HFFc6 (cell line): Measurements from ENCODE around the gene HS6ST2. TPM values are rescaled to one million over a fixed set of nuclear protein-coding genes. Genes with fewer than 3 reads are reported as not detected.
"Not testable (repeated sequence)": the region's sequence is repeated elsewhere in the genome, so short reads cannot be mapped to it uniquely, and the experiment has no call there.

ENCODE experiments used
- DNase-seq: peaks from one replicate; pipeline ENCODE4 v3.0.0-alpha.2; 2018
- H3K27ac Mint-ChIP-seq: 2 replicates; pipeline ENCODE4 v1.8.0; 2020; ENCODE audit warnings: mild to moderate bottlenecking, mixed read lengths
- H3K27me3 Mint-ChIP-seq: 2 replicates; pipeline ENCODE4 v1.8.0; 2021; ENCODE audit warnings: mild to moderate bottlenecking, moderate library complexity, mixed read lengths; ENCODE audit not compliant: insufficient read depth
- H3K36me3 Mint-ChIP-seq: 2 replicates; pipeline ENCODE4 v1.8.0; 2021; ENCODE audit warnings: low read depth, mixed read lengths
- H3K4me1 Mint-ChIP-seq: 2 replicates; pipeline ENCODE4 v1.8.0; 2020; ENCODE audit warnings: low read depth, mixed read lengths
- H3K4me3 Mint-ChIP-seq: 2 replicates; pipeline ENCODE4 v1.8.0; 2020; ENCODE audit warnings: mild to moderate bottlenecking, moderate library complexity, mixed read lengths
- H3K9me3 Mint-ChIP-seq: 2 replicates; pipeline ENCODE4 v1.8.0; 2020; ENCODE audit warnings: mild to moderate bottlenecking, mixed read lengths
- CTCF ChIP-seq: fragments of 200-600 bp; sonication (generic); IDR thresholded peaks from 2 replicates; pipeline ENCODE4 v1.5.0; 2021; ENCODE audit warnings: antibody characterized with exemption, mild to moderate bottlenecking
- total RNA-seq, 6 experiments: library from RNA; stranded (reverse); fragmentation: NEBNext Ultra II Directional; extraction: Animal tissue kit (Norgen Biotek cat#: 25700); gene quantifications; 2 replicates in 1 of 6; 3 replicates in 5 of 6; pipeline ENCODE4 v1.2.3, GENCODE V29; 2021

Gene HS6ST2
- total RNA-seq, 6 experiments from 2014 or later: not detected

GRCh38 chrX:132900633-132901293 lies 57.7 kb downstream of the HS6ST2 start:
- no peaks in the 10 kb centered on the region for H3K9me3 Mint-ChIP-seq
- H3K4me1 Mint-ChIP-seq: no peaks in the 10 kb centered on the region
- no peak for DNase-seq
- H3K36me3 Mint-ChIP-seq: no peaks in the 10 kb centered on the region
- H3K27ac Mint-ChIP-seq: no peak overlapping the region
- no peak for TF ChIP-seq CTCF
- no peak overlapping the region for H3K4me3 Mint-ChIP-seq
- H3K27me3 Mint-ChIP-seq: no peaks in the 10 kb centered on the region

DNA sequence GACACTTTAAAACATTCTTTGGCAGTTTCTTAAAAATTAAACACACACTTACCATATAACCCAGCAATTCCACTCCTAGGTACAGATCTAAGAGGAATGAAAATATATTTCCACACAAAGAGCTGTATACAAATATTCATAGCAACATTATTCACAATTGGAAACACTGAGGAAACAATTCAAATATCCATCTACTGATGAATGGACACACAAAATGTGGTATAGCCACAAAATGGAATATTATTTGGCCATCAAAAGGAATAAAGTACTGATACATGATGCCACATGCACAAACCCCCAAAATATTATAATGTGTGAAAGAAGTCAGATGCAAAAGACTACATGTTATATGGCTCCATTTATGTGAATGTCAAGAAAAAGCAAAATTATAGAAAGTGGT lies 70.9 kb downstream of the HS6ST2 start:
- no peak overlapping the region for H3K4me3 Mint-ChIP-seq
- no peaks in the 10 kb centered on the region for H3K4me1 Mint-ChIP-seq
- H3K27ac Mint-ChIP-seq: no peak overlapping the region
- H3K27me3 Mint-ChIP-seq: no peaks in the 10 kb centered on the region; the same call in 1 of the 2 replicates
- DNase-seq: no peak
- no peak for TF ChIP-seq CTCF
- H3K9me3 Mint-ChIP-seq: peaks cover 37% of the 10 kb centered on the region
- H3K36me3 Mint-ChIP-seq: no peaks in the 10 kb centered on the region

DNA sequence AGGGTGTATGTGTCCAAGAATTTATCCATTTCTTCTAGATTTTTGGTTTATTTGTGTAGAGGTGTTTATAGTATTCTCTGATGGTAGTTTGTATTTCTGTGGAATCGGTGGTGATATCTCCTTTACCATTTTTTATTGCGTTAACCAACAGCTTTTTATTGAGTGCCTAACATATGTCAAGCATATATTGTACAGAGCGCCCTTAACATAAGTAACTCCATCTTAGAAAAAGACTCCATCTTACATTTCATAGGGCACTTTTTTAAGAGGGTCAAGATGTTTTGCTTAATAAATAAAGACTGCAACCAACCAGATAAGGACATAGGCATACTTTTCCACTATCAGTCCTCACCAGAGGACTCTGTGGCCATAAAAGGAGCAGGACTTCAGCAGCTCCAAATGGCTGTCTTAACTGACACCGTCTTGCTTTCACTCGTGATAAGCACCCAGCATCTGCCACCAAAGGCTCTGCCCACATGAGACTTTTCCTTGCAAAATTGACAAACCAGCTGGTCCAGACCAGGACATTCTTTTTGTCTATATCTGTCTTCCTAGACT lies 75.0 kb downstream of the HS6ST2 start:
- H3K27ac Mint-ChIP-seq: no peak overlapping the region
- no peaks in the 10 kb centered on the region for H3K4me1 Mint-ChIP-seq

GRCh38 chrX:132880753-132881152 lies 77.7 kb downstream of the HS6ST2 start:
- H3K27ac Mint-ChIP-seq, H3K36me3 Mint-ChIP-seq, H3K4me3 Mint-ChIP-seq, DNase-seq, H3K4me1 Mint-ChIP-seq, H3K27me3 Mint-ChIP-seq: not testable (repeated sequence)
- H3K9me3 Mint-ChIP-seq: peaks cover 15% of the 10 kb centered on the region

More for the DNA sequence above, 75.0 kb downstream of the HS6ST2 start:
- Mint-ChIP-seq H3K27me3 (no peaks in the 10 kb centered on the region), H3K9me3 (peaks cover 31% of the 10 kb centered on the region), H3K4me3 (no peak overlapping the region), H3K36me3 (no peaks in the 10 kb centered on the region)
- no peak for TF ChIP-seq CTCF
- DNase-seq: no peak

GRCh38 chrX:132877954-132878536 lies 80.4 kb downstream of the HS6ST2 start:
- TF ChIP-seq CTCF: no peak
- Mint-ChIP-seq H3K27me3 (no peaks in the 10 kb centered on the region), H3K36me3 (no peaks in the 10 kb centered on the region), H3K4me1 (no peaks in the 10 kb centered on the region), H3K27ac (no peak overlapping the region), H3K4me3 (no peak overlapping the region), H3K9me3 (peaks cover 15% of the 10 kb centered on the region; the same call in 1 of the 2 replicates)
- DNase-seq: no peak
